HG03025 (cell line): ENCODE measurements around the gene TEX26.

ENCODE experiments used
- ATAC-seq: cut with Tn5 transposase; IDR thresholded peaks from one replicate; pipeline ENCODE4 v1.9.1; 2021; ENCODE audit warnings: mild to moderate bottlenecking, moderate library complexity; ENCODE audit not compliant: unreplicated experiment, low FRiP score

The TEX26 gene

DNA sequence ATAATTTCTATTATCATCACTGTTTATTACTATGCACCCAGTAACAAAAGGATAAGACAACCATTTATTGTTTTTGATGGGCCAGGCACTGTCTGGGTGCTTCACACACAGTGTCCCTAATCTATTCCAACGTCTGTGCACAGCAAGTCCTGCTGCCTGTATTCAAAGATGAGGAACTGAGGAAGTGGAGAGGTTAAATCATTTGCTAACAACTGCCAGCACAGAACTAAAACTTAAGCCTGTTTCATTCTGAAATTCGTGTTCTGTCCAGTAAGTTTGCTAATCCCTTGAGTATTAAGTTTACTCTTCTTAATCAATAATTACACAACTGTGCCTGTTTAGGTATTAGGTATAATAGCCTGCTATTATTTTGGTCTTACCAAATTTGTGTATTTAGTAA, 41.9 kb downstream of the TEX26 start:
- no peak for ATAC-seq

DNA sequence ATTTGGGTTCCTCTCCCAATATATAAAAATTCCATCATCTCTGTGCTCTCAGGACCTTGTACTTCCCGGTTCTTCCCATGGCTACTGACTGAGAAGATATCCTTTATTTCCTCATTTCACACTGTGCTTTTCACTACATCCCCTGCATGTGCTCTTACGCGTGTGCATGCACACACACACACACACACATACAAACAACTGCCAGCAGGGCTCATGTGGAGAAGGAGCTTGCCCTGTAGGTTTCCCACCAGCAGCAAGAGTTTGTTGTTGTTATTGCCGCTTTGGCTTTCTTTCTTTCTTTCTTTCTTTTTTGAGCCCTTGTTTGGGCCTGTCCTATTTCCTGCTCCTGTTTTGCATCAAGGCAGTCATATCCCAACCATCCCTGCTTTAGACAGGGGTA, 43.6 kb downstream of the TEX26 start:
- no peak for ATAC-seq

DNA sequence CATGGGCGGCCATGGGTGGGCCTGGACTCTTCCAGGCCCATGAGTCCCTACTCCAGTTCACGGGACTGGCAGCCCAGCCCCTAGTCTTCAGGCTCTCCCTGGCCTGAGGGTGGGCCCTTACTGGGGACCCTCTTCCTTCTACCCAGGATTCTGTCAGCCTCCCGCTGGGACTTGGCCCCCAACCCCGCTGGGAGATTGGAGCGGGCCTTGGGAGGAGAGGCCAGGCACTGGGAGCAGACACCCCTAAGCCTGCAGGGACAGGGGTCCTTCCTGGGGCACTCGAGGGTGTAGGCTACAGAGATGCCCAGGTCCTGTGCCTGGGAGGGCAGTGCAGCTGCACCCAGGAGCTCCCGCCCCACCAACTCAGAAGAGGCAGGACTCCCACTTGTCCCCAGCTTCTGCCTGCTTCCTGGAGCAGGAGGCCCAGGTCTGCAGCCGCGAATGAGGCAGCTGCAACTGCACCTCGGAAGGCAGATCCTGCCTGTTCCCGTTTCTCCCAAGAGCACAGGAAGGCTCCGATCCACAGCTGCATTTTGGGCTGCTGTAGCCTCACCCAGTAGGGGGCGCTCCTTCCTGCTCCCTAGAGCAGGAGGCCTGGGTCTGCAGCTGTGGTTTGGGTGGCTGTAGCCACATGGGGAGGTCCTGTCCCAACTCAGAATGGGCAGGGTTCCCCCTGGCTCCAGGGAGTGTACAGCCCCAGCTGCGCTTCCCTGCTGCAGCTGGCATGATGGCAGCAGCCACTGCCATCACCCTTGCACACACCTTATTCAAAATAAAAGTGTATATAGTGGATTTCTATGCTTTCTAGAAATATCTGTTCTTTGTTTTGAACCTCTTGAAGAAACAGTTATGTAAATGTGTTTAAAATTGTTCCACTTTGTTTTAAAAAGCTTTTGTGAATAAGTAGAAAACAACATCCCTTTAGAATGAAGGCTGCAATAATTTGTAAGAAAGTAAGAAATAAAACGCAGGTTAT, 46.8 kb downstream of the TEX26 start:
- ATAC-seq = no peak

DNA sequence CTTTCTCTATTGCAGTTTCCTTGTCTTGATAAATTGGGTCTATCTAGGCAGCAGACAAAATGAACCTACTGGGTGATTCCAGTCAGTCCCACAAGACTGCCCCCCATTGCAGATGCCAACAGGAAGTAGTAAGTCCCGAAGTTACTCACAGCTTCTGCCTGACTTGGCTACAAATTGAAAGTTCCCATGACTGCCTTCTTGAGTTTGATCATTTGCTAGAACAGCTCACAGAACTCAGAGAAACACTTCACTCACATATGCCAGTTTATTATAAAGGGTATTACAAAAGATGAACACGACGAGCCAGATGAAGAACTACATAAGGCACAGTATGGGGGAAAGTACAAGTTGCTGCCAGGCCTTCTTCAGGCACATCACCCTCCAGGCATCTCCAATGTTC, 50.0 kb downstream of the TEX26 start:
- ATAC-seq = no peak

DNA sequence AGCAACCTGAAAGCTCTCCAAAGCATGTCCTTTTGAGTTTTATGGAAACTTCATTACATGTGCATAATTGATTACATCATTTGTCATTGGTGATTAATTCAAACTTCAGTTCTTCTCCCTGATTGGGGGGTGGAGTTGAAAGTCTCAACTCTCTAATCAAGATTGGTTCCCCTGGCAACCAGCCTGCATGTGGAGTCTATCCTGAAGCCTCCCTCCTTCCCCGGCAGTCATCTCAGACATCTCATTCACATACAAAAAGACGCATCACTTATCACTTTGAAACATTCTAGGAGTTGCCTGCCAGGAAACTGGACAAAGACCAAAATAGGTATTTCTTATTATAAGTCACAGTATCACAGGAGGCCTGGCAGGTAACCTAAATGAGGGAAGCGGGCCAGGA, 50.5 kb downstream of the TEX26 start:
- ATAC-seq = no peak

DNA sequence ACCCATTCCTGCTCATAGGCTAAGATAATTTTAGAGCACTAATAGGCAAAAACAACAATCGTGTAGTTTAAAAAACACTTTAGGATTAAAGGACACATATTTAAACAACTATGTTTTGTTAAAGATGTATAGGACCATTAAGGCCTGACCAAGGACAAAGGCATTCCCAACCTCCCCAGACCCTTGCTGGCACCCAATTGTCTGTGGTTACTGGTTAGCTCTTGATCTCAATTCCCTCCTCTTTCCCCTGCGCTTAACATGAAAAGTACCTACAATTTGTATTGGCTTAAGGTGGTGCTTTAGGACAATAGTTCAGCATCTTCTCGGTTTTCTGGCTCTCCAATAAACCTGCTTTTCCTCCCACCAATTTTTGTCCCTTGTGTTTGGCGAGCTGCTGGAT, 51.0 kb downstream of the TEX26 start:
- ATAC-seq = no peak

DNA sequence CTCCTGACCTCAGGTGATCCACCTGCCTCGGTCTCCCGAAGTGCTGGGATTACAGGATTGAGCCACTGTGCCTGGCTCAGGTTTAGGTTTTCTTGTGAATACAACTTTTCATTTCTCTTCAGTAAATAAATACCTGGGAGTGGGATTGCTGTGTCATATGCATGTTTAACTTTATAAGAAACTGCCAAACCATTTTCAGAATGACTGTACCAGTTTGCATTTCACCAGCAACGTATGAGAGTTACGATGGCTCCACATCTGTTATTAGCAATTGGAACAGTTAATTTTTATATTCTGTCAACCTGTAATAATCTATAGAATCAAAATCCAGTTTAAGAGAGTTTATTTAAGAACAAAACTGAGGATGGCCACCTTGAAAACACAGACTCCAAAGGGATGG, 52.2 kb downstream of the TEX26 start:
- ATAC-seq = no peak

DNA sequence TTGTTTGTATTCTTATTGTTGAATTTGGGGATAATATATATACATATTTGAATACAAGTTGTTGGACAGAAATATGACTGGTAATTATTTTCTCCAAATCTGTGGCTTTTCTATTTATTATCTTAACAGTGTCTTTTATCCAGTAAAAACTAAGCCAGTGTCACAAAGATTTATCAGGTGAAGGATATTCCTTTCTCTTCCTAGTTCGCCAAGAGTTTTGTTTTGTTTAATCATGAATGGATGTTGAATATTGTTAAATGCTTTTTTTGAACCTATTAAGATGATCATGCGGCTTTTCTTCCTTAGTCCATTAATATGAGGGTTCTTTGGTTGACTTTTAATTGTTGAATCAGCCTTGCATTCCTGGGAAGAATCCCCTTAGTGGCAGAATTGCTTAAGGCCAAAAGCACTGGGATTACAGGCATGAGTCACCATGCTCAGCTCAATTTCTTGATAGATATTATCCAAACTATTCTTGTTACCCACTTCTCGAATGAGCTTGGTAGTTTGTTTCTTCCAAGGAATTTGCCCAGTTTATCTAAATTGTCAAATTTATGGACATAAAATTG, 53.3 kb downstream of the TEX26 start:
- ATAC-seq = no peak

DNA sequence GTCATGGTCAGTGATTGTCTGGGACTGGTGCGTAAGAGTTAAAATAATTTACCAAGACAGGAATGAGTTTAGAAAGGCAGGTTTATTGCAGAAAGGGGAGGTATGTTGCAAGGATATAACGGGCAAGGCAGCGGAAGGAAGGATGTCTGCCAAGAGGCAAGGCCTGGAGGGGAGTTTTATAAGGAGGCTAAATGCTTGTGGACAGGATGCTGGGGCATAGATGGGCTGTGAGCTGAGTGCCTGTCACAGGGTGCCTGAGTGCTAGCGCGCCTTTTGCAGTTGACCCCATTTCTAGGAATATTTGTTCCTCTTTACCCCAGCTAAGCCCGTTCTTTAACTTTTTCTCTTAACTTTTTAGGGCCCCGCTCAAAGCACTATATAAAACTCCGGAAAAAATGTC, 58.7 kb downstream of the TEX26 start:
- ATAC-seq = no peak

DNA sequence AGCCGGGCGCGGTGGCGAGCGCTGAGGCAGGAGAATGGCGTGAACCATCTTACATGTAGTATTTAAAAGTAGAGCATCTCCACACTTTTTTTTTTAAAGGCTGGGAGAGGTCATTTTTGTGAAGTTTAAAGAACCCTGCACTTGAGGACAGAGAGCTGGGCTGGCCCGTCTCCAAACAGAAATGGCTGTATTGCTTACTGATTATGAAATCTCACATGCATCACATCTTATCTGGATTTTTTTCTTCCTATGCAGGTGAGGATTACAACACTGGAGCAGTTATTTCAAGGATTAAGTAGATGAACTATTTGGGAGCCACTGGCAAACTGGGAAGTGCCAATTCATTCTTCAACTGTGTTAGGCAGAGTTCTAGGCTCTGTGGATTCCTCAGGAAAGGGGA, 59.5 kb downstream of the TEX26 start:
- no peak for ATAC-seq

DNA sequence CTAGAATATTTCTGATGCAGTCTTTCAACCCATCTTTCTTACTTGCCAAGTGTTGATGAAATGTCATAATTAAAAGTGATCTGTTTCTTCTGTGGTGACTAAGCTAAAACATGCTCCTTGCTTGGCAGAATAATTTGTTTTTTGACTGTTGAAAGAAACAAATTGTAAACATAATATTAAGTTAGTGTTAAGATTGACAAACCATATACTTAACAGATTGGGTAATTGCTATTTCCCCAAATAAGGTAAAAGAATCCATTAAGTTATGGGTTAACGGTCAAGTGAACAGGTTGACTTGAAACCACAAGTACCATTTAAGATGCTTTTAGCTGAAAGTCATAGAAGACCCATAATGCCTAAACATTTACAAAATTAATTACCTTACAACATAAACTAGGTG, 62.9 kb downstream of the TEX26 start:
- ATAC-seq = no peak

DNA sequence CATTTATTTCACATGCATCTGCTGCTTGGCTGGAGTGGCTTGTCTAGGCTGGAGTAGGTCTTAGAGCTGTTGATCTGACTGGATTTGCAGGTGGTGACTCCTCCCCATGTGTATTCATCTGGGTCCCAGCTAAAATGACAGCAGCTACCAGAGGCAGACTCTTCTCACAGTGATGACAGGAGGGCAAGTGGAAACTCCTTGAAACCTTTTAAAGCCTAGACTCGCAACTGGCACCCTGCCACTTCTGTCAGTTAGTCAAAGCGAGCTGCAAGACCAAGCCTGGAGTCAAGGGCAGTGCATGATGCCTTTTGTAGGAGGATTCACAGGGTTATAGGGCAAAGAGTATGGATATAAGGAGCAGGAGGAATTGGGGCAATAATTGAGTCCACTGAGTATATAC, 65.2 kb downstream of the TEX26 start:
- no peak for ATAC-seq

DNA sequence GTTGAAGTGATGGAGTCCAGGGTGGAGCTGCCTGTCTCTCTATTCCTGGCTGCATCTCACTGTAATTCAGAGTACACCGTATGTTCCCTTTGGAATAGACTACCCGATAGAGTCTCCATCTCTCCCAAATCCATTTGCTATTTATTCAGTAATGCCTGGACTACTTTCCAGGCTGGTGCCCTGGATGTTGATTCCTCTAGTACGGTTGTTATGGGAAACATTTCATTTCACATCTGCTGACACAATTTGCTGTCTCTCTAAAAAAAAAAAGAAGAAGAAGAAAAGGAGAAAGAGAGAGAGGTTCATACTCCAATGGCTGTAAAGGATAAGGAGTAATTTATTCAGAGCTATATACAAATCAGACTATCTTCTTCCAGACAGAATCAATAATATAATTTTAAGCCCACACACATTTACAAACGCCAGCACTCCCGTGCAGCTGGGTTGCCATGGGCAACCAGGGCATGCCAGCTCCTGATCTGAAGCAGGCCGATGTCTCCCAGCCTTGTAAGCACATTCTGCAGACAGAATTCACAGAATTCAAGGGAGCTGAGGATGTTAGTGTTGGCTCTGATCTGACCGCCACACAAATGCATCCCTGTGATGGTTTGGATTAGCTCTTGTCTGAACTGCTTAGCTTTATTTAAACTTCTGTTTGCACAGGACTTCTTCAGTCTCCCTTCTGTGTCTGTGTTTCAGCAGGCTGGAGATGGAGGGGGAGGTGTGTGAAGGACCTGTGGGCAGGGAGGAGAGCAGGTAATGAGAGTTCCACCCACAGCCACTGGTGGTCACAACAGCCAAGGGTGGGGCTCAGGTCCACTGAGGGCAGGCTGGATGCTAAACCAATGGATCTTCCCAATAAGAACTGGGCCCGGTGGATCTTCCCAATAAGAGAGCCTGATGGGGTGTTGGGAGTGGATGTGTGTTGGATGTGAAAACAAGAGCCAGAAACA, 66.0 kb downstream of the TEX26 start:
- no peak for ATAC-seq

DNA sequence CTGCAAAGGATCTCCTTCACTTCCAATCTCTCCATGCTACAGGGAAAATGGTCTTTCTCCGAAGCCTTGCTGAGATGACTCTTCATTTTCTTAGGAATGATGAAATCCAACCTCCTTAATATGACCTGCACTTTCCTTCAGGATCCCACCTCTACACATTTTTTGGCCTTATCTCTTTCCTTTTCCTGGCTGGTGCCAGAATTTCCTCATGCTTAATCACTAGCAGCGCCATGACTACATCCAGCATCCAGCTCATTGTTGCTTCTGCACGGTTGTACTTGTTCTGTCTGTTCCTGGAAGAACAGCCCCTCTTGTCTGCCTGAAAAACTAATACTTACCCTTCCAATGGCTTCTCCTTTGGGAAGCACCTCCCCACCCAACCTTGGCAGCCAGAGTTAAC, 68.4 kb downstream of the TEX26 start:
- ATAC-seq = no peak

DNA sequence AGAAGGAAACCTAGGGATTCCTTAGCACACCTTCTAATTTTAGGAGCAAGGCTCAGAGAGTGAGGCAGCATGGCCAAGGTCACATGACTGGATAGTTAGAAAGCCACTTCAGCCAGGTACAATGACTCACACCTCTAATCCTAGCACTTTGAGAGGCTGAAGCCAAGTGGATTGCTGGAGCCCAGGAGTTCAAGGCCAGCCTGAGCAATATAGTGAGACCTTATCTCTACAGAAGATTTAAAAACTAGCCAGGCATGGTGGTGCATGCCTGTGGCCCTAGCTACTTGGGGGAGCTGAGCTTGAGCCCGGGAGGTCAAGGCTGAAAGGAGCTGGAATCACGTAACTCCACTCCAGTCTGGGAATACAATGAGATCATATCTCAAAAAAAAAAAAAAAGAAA, 69.2 kb downstream of the TEX26 start:
- no peak for ATAC-seq

DNA sequence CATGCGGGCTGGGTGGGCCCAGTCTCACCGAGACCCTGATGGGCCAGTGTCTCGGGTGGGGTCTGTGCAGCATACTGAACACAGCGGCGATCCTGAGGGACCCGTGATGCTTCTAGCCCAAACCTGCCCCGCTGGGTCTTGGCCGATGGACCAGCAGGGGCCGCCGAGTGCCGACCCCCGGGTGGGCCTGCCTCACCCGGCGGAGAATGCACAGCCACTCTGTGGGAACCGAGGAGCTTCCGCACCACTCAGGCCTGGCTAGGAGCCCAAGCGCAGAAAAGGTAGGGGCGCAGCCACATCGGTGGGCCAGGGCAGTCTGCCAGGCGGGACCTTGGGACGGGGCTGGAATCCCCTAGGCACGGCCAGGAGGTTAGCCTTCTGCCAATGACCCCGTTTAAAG, 72.6 kb downstream of the TEX26 start:
- ATAC-seq = no peak

DNA sequence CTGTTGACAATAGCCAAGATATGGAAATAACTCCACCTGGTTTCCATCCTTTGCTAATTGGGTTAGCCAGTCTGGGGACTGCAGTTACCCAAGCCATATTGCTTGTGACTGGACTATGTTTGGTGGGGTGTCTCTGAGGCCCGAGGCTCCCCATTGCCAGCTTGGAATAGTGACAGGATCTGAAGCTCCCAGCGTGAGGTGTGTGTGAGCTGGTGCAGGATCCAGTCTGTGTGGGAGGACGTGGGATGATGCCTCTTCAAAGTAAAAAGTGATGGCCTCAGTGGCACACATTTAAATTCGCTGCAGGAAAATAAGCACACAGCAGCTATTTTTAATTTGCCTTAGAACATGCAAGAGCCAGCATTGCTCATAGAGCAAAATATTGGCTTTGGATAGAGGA, 75.0 kb downstream of the TEX26 start:
- ATAC-seq = no peak

DNA sequence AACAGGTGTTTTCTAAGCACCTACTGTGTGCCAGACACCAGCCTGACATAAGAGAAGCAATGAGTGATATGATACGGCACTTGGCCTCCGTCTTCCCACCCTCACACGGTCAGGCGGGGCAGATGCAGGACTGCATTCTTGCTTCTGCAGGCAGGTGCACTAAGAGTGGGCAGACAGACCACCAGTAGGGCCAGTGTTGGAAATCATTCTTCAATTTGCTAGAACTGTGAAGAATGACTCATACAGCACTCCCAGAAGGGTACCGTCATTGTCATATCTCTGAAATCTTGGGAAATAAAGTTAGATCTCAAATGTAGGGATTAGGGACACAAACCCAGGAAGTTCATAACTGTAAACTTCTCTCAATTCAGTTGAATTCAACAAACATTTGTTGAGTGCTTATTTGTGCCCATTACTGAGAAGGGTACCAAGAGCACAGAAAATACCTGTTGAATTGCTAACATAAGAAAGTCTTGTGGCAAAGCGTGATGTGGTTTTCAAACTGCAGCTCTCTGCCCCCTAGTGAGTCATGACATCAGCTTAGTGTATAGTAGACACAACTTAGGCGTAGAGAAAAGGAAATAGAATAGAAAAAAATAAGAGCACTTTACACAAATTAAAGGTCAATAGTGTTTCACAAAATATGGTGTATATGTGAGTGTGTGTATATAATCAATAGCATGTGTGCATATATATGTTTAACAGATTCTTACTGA, 76.1 kb downstream of the TEX26 start:
- no peak for ATAC-seq

DNA sequence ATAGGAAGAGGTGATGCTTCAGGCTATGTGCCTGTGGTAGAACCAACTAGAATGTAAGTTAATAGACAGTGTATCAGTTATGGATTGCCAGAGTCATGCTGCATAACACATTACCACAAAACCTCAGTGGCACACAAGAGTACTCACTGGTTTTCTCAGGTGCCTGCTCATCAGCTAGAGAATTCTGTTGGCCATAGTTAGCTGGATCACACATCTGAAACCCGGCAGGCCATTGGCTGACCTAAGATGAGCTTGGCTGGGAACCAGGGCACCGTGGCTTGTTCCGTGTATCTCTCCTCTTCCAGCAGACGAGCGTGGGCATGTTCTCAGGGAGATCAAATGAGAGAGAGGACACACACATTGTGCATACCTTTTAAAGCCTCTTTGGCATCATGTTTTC, 76.7 kb downstream of the TEX26 start:
- no peak for ATAC-seq

DNA sequence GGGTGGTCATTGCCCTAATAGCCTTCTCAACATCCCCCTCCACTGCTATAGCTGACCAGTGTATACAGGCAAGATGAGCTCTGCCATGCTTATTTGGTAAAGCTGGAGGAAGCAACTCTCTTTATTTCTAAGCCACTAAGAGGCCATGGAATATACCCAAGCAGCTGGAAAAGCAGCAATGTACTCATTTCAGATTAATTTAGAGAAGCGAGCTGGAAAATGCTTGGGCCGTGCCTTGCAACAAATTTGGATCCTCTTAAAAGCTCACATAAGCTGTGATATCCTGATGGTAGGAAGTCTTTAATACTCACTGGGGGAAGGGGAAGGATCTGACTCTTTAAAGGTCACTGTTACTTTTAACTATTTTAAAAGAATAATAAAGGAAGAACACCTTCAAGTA, 77.8 kb downstream of the TEX26 start:
- no peak for ATAC-seq
